Upper lobe of right lung (tissue), 1 donor: ENCODE results near the gene TEX14. TPM values are rescaled to one million over a fixed set of nuclear protein-coding genes. Genes with fewer than 3 reads are reported as not detected.
"Not testable (repeated sequence)": the region's sequence is repeated elsewhere in the genome, so short reads cannot be mapped to it uniquely, and the experiment has no call there.

Experiments used
- ATAC-seq: fragments of 200-7000 bp; cut with Tn5 transposase; one replicate; pipeline ENCODE4 v1.9.1; 2020; ENCODE audit warnings: mild to moderate bottlenecking, moderate library complexity
- DNase-seq: peaks from one replicate; pipeline ENCODE4 v3.0.0-alpha.2; 2020
- H3K27ac ChIP-seq: fragments of 200-600 bp; one replicate; pipeline ENCODE4 v1.8.0; 2022
- H3K27me3 ChIP-seq: fragments of 200-600 bp; one replicate; pipeline ENCODE4 v1.8.0; 2022; ENCODE audit warnings: mild to moderate bottlenecking
- H3K36me3 ChIP-seq: fragments of 200-600 bp; one replicate; pipeline ENCODE4 v1.8.0; 2022
- H3K4me1 ChIP-seq: fragments of 200-600 bp; one replicate; pipeline ENCODE4 v1.8.0; 2022
- H3K4me3 ChIP-seq: fragments of 200-600 bp; one replicate; pipeline ENCODE4 v1.8.0; 2022; ENCODE audit warnings: mild to moderate bottlenecking
- H3K9me3 ChIP-seq: fragments of 200-600 bp; one replicate; pipeline ENCODE4 v1.8.0; 2022
- intact Hi-C: fragments of 100-400 bp; cut with DNase I; formaldehyde crosslinking; loops from one replicate; pipeline ENCODE4 v1.11.0; 2022
- total RNA-seq: library from RNA; stranded (reverse); fragmentation: NEBNext Ultra II Directional; extraction: Animal tissue kit (Norgen Biotek cat#: 25700); gene quantifications from one replicate; pipeline ENCODE4 v1.2.1, GENCODE V29; 2021
- TF ChIP-seq, protein P1 (sequence below): fragments of 200-600 bp; IDR thresholded peaks from one replicate; pipeline ENCODE4 v1.8.0; 2022; ENCODE audit warnings: antibody characterized with exemption
- donor health status: DM: no; HTN: yes; CAD: no; lungs with severe emphysema.

The TEX14 gene
- total RNA-seq, 1 donor from 2014 or later = 1.3 TPM

DNA sequence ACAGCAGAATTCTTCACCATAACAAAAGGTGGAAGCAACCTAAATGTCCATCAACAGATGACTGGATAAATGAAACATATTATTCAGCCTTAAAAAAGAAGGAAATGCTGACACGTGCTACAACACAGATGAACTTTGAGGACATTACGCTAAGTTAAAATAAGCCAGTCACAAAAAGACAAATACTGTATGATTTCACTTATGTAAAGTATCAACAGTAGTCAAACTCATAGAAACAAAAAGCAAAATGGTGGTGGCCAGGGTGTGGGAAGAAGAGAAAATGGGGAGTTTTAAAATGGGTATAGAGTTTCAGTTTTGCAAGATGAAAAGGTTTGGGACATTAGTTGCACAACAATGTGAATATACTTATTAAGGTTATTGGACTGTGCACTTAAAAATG, 127.6 kb downstream of the TEX14 start:
- no peaks in the 10 kb centered on the region for H3K9me3 ChIP-seq
- DNase-seq = no peak
- TF ChIP-seq, protein P1, sequence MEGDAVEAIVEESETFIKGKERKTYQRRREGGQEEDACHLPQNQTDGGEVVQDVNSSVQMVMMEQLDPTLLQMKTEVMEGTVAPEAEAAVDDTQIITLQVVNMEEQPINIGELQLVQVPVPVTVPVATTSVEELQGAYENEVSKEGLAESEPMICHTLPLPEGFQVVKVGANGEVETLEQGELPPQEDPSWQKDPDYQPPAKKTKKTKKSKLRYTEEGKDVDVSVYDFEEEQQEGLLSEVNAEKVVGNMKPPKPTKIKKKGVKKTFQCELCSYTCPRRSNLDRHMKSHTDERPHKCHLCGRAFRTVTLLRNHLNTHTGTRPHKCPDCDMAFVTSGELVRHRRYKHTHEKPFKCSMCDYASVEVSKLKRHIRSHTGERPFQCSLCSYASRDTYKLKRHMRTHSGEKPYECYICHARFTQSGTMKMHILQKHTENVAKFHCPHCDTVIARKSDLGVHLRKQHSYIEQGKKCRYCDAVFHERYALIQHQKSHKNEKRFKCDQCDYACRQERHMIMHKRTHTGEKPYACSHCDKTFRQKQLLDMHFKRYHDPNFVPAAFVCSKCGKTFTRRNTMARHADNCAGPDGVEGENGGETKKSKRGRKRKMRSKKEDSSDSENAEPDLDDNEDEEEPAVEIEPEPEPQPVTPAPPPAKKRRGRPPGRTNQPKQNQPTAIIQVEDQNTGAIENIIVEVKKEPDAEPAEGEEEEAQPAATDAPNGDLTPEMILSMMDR = no peak
- peaks cover 2% of the 10 kb centered on the region for H3K4me1 ChIP-seq
- no peak overlapping the region for H3K27ac ChIP-seq
- no peak overlapping the region for H3K4me3 ChIP-seq
- H3K27me3 ChIP-seq = no peaks in the 10 kb centered on the region
- H3K36me3 ChIP-seq = no peaks in the 10 kb centered on the region
- ATAC-seq = no peak
- intact Hi-C loops = no loop called here

DNA sequence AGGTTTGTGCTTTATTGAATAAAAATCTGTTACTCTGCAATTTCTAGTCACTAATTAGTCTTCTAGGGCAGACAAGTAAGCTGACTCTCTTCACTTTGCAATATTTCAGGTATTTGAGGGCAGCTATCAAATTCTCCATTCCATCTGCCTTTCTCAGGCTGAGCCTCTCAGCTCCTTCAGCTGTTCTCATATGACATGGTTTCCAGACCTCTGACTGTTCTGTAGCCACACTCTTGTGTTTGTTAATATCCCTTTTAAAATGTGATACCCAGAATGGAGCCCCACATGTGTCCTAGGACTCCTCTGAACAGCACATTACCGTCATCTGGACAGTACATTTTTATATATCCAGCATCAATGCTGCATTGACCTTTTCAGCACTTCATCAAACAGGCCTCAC, 131.3 kb downstream of the TEX14 start:
- Histone ChIP-seq H3K9me3 (no peaks in the 10 kb centered on the region), H3K27me3 (no peaks in the 10 kb centered on the region), H3K4me3 (no peak overlapping the region), H3K27ac (no peak overlapping the region), H3K36me3 (no peaks in the 10 kb centered on the region), H3K4me1 (no peaks in the 10 kb centered on the region)
- intact Hi-C loops = no loop called here
- TF ChIP-seq, protein P1 = no peak
- no peak for ATAC-seq
- DNase-seq = no peak

DNA sequence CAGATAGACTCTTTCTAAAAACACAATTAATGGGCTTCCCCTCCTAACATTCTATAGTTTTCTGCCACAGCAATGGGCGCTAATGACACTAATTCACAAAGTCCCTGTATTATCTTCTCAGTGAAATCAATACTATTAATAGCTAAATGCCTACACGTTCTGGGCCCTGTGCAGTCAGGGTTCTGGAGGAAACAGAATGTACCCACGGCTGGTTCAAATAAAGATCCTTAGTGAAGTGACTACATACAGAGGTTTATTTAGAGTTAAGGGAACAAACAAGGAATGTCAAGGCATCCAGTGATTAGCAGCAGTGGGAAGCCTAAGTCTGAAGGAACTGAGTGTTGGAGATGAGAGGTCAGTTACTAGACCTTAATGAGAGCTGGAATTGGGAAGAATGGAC, 133.9 kb downstream of the TEX14 start:
- no peaks in the 10 kb centered on the region for H3K4me1 ChIP-seq
- DNase-seq = no peak
- no peak for ATAC-seq
- no peak overlapping the region for H3K27ac ChIP-seq
- H3K9me3 ChIP-seq = no peaks in the 10 kb centered on the region
- H3K4me3 ChIP-seq = no peak overlapping the region
- H3K36me3 ChIP-seq = no peaks in the 10 kb centered on the region
- intact Hi-C loops = no loop called here
- no peaks in the 10 kb centered on the region for H3K27me3 ChIP-seq
- TF ChIP-seq, protein P1 = no peak

DNA sequence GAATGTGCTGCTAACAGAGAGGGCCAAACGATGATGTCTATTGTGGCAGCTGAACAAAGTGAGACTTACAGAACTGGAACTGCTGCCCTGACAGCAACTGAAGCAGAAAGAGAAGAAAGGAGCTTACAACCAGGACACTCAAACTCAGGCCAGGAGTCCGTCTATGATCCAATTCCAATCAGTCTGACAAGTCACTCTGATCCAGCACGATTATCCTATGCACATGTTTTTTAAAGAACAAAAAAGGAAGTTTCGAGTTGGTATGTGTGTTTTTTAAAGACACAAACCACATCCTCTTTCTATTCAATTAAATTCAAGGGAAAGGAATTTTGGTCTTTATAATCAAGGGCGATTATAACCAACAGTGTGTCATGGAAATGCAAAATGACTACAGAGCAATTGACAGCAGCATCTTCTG, 135.0 kb downstream of the TEX14 start:
- Histone ChIP-seq H3K4me1 (no peaks in the 10 kb centered on the region), H3K27ac (no peak overlapping the region), H3K27me3 (no peaks in the 10 kb centered on the region), H3K4me3 (no peak overlapping the region), H3K36me3 (no peaks in the 10 kb centered on the region), H3K9me3 (no peaks in the 10 kb centered on the region)
- DNase-seq = no peak
- TF ChIP-seq, protein P1 = no peak
- intact Hi-C loops = no loop called here
- ATAC-seq = peak; percentile 35

DNA sequence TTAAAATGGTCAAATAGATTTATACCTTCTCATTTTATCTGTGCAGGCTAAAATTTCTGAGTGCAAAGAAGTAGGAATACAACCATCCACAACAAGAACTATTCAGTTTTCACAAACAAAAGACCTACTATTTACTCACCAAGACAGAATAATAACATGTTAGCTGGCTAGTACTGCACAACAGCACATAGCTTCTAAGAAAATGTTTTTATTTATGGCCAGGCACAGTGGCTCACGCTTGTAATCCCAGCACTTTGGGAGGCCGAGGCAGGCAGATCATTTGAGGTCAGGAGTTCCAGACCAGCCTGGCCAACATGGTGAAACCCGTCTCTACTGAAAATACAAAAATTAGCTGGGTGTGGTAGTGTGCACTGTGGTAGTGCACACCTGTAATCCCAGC, 136.7 kb downstream of the TEX14 start:
- intact Hi-C loops, H3K4me1 ChIP-seq, H3K4me3 ChIP-seq, ATAC-seq, H3K27me3 ChIP-seq, H3K9me3 ChIP-seq, DNase-seq, H3K27ac ChIP-seq, H3K36me3 ChIP-seq: not testable (repeated sequence)

DNA sequence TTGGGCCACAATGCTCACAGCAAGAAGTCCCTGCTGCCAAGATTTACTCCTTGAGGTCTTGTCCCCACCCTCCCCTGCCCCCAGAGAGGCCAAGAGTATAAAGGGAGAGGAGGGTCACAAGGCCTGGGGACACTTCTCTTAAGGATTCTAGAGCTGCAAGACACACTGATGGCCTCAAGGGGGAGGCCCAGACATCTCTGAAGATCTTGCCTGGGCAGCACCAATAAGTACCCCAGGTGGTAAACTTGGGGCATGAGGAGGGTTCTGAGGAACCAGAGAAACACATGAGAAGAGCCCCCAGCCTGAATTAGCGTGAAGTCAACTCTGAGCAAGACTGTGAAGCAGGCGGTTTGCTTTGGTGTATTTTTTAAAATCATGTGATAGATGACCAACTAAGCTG, 150.6 kb downstream of the TEX14 start:
- intact Hi-C loops = no loop called here
- H3K4me3 ChIP-seq = no peak overlapping the region
- no peaks in the 10 kb centered on the region for H3K27me3 ChIP-seq
- H3K4me1 ChIP-seq = no peaks in the 10 kb centered on the region
- no peaks in the 10 kb centered on the region for H3K9me3 ChIP-seq
- ATAC-seq = peak; percentile 70
- no peaks in the 10 kb centered on the region for H3K36me3 ChIP-seq
- TF ChIP-seq, protein P1 = peak; percentile 20
- DNase-seq = no peak
- no peak overlapping the region for H3K27ac ChIP-seq
